GM12878 (cell line): ENCODE measurements around the gene TMEM132D.

Source experiments
- RCOR1 ChIP-seq: conservative IDR thresholded peaks from 2 replicates; pipeline ENCODE4 v1.6.1; 2012; ENCODE audit warnings: low read depth, low read length, improper control_type of control experiment
- TAF1 ChIP-seq: IDR thresholded peaks from 2 replicates; pipeline ENCODE4 v1.6.1; 2011; ENCODE audit warnings: mild to moderate bottlenecking, low read depth, low read length, borderline replicate concordance

- TF ChIP-seq RCOR1 (no peak), TAF1 (no peak)
Observed at GRCh38 chr12:129332286-129332685, 571.5 kb downstream of the TMEM132D start.
